Naive thymus-derived CD4-positive, alpha-beta T cell (primary cell): ENCODE results near the gene LBH. TPM values are rescaled to one million over a fixed set of nuclear protein-coding genes. Genes with fewer than 3 reads are reported as not detected.

ENCODE experiments used
- ATAC-seq: fragments of 150-1000 bp; cut with Tn5 transposase; 2 replicates; pipeline ENCODE4 v1.10.0; 2021; ENCODE audit warnings: mild to moderate bottlenecking, moderate library complexity
- CTCF ChIA-PET: fragments of 350-600 bp; sonication (Branson Sonifier 250); formaldehyde crosslinking; loops from one replicate; lab custom pipeline; 2021; ENCODE audit warnings: antibody characterized with exemption; lab: Charles Lee
- POLR2A ChIA-PET: fragments of 350-600 bp; sonication (Branson Sonifier 250); formaldehyde crosslinking; loops from one replicate; lab custom pipeline; 2021; ENCODE audit warnings: antibody characterized with exemption, inconsistent platforms; lab: Charles Lee
- DNase-seq, 9 donors: peaks; one replicate each; pipeline versions ENCODE4 v3.0.0 to v3.0.0-alpha.2; 2020 to 2022; ENCODE audit warnings: mixed read lengths in 1 of 9
- H3K27ac ChIP-seq: one replicate; pipeline ENCODE4 v1.7.0; 2013; ENCODE audit warnings: mild to moderate bottlenecking, low read depth, low read length, moderate library complexity
- H3K27me3 ChIP-seq, 2 donors: one replicate each; pipeline ENCODE4 v1.7.0; 2013; ENCODE audit warnings: low read length in 2 of 2, mild to moderate bottlenecking in 2 of 2, moderate library complexity in 2 of 2; ENCODE audit not compliant: control insufficient read depth in 2 of 2, insufficient read depth in 2 of 2
- H3K36me3 ChIP-seq, 3 experiments: 1 replicate in 2 of 3; 2 replicates in 1 of 3; pipeline ENCODE4 v1.7.0; 2013; ENCODE audit warnings: low read length in 3 of 3, mild to moderate bottlenecking in 3 of 3, moderate library complexity in 1 of 3; ENCODE audit not compliant: insufficient read depth in 3 of 3, control insufficient read depth in 2 of 3
- H3K4me1 ChIP-seq, 2 donors: one replicate each; pipeline ENCODE4 v1.7.0; 2013; ENCODE audit warnings: low read length in 2 of 2, mild to moderate bottlenecking in 2 of 2, moderate library complexity in 1 of 2; ENCODE audit not compliant: control insufficient read depth in 2 of 2, insufficient read depth in 2 of 2
- H3K4me3 ChIP-seq: 2 replicates; pipeline ENCODE4 v1.7.0; 2013; ENCODE audit warnings: mild to moderate bottlenecking, low read length
- H3K9me3 ChIP-seq, 3 experiments: 1 replicate in 2 of 3; 2 replicates in 1 of 3; pipeline ENCODE4 v1.7.0; 2013; ENCODE audit warnings: low read length in 3 of 3; ENCODE audit not compliant: control insufficient read depth in 2 of 3
- H3K27ac Mint-ChIP-seq, 9 donors: one replicate each; pipeline ENCODE4 v1.8.0; 2020 to 2022; ENCODE audit warnings: mixed read lengths in 9 of 9, mild to moderate bottlenecking in 8 of 9, moderate library complexity in 5 of 9, inconsistent platforms in 2 of 9
- H3K27me3 Mint-ChIP-seq, 5 donors: one replicate each; pipeline ENCODE4 v1.8.0; 2021 to 2022; ENCODE audit warnings: mixed read lengths in 5 of 5, mild to moderate bottlenecking in 1 of 5
- H3K36me3 Mint-ChIP-seq, 5 donors: one replicate each; pipeline ENCODE4 v1.8.0; 2020 to 2022; ENCODE audit warnings: mixed read lengths in 5 of 5, mild to moderate bottlenecking in 3 of 5, inconsistent platforms in 1 of 5
- H3K4me1 Mint-ChIP-seq, 7 donors: one replicate each; pipeline ENCODE4 v1.8.0; 2020 to 2022; ENCODE audit warnings: mixed read lengths in 7 of 7, mild to moderate bottlenecking in 3 of 7, inconsistent platforms in 1 of 7
- H3K4me3 Mint-ChIP-seq, 10 donors: one replicate each; pipeline ENCODE4 v1.8.0; 2020 to 2022; ENCODE audit warnings: mild to moderate bottlenecking in 10 of 10, mixed read lengths in 10 of 10, moderate library complexity in 6 of 10, inconsistent platforms in 2 of 10
- H3K9me3 Mint-ChIP-seq, 11 donors: one replicate each; pipeline ENCODE4 v1.8.0; 2020 to 2022; ENCODE audit warnings: mixed read lengths in 11 of 11, mild to moderate bottlenecking in 4 of 11, inconsistent platforms in 1 of 11, moderate library complexity in 1 of 11
- intact Hi-C, 2 donors: fragments of 100-400 bp; cut with micrococcal nuclease; formaldehyde crosslinking; loops; one replicate each; pipeline ENCODE4 v1.15.1; 2023
- polyA plus RNA-seq, 2 donors: library from polyadenylated mRNA; unstranded; fragments of 300-500 nt; fragmentation: Illumina TruSeq; gene quantifications; one replicate each; pipeline ENCODE4 v1.2.3, GENCODE V29; 2021
- total RNA-seq, 6 experiments: library from RNA in 5 of 6; stranded (reverse) in 5 of 6; gene quantifications; 1 replicate in 5 of 6; 2 replicates in 1 of 6; pipeline ENCODE4 v1.2.3 and lab custom pipeline; 2021 to 2026

Gene LBH
- total and polyA plus RNA-seq, 7 experiments from 2014 or later, result 146 to 517 (median 269) TPM

DNA sequence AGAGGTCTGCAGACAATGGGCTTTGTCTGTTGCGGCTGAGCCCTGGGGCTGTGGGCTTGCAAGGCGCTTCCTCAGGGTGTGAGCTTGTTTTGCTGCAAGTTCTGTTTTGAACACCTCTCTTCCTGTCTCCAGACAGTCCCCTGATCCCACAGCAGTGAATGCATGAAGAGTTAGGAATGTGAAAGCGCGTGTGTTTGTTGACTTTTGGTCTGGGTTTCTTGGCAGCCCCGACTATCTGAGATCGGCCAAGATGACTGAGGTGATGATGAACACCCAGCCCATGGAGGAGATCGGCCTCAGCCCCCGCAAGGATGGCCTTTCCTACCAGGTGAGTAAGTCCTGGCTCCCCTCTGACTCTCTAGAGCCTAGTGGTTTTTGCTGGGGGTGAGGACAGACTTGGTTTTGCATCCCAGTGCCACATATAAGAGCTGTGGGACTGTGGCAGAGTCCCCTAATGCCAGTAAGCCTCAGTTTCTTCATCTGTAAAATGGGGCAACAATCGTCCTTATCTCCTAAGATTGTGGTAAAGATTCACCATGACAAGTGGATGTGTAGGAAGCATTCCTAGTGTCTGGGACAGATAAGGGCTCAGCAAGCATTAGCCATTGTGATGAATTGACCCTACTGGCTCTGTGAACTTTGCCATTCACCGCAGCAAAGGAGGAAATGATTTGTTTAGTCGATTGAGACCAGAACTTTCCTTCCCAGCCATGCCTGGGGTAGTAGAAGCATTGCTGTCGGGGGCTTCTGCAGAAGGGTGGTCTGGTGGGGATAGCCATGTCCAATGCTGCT is 3.0 kb downstream of the LBH start:
- H3K4me3 ChIP-seq, result peak overlapping the region; percentile 75
- Mint-ChIP-seq H3K9me3 (peaks cover 0 to 6% (median 0%) of the 10 kb centered on the region in 11 donors), H3K36me3 (peaks cover 13 to 55% (median 47%) of the 10 kb centered on the region in 5 donors), H3K4me1 (peaks cover 43 to 72% (median 63%) of the 10 kb centered on the region in 7 donors), H3K27me3 (peaks cover 0 to 8% (median 0%) of the 10 kb centered on the region in 5 donors), H3K27ac (peak overlapping the region; percentile 80 to 100 (median 91)), H3K4me3 (peak overlapping the region; percentile 87 to 98 (median 94))
- no peaks in the 10 kb centered on the region for H3K27me3 ChIP-seq
- ChIA-PET CTCF (interaction anchor here (0.7 to 22.8 kb wide), 11 partner anchors 8 to 473 kb away, joined by 3 to 220 read pairs (median 5); partner anchors contain the start of gene YPEL5), POLR2A (interaction anchor here (0.5 to 29.5 kb wide), 17 partner anchors 11 to 247 kb away, joined by 3 to 901 read pairs (median 8); partner anchors contain the start of genes LBH, LCLAT1 and YPEL5)
- peaks cover 0 to 64% (median 16%) of the 10 kb centered on the region in 3 experiments for H3K36me3 ChIP-seq
- ATAC-seq, result no peak
- peaks cover 58 to 60% of the 10 kb centered on the region in 2 donors for H3K4me1 ChIP-seq
- intact Hi-C loops, result loop anchor here (2.0 to 10.0 kb wide), 3 partner anchors 18 to 470 kb away; no protein-coding TSS in a partner anchor
- DNase-seq, result peak in 6 of 9 donors; percentile 47 to 55 (median 48)
- H3K27ac ChIP-seq, result peak overlapping the region; percentile 97
- no peaks in the 10 kb centered on the region for H3K9me3 ChIP-seq

DNA sequence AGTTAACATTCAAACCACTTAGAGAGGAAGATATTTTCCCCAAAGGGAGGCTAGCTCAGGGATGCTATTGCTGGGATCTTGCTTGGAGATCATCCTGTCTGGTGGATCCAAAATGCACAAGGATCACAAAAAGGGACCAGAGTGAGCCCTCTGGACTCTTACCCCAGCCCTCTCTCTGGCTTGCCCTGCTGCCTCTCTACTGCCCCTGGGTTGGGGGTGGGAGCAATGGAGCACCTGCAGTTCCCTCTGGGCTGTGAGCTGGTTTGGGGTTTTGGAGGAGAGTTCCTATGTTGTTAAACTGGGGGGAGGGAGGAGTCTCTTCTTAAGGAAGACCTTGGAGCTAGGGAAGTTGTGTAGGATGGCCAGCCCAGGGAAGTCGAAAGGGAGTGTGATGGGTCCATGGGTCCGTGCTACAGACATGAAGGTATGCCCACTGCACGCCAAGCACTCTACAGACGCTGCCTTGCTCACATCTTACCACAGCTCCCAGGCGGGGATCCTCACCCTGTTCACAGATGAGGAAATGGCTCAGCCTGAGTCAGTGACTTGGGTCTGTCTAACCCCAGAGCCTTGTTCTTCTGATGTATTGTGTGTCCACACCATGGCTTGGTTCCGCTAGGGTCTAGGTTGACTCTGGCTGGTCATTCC is 3.8 kb downstream of the LBH start:
- peaks cover 59 to 66% of the 10 kb centered on the region in 2 donors for H3K4me1 ChIP-seq
- Mint-ChIP-seq H3K27me3 (peaks cover 0 to 6% (median 0%) of the 10 kb centered on the region in 5 donors), H3K4me1 (peaks cover 49 to 74% (median 69%) of the 10 kb centered on the region in 7 donors), H3K4me3 (peak overlapping the region; percentile 87 to 98 (median 94)), H3K36me3 (peaks cover 17 to 61% (median 55%) of the 10 kb centered on the region in 5 donors), H3K9me3 (peaks cover 0 to 5% (median 0%) of the 10 kb centered on the region in 11 donors), H3K27ac (peak overlapping the region; percentile 72 to 100 (median 91))
- H3K27ac ChIP-seq, result peak overlapping the region; percentile 97
- H3K36me3 ChIP-seq, result peaks cover 2 to 72% (median 23%) of the 10 kb centered on the region in 3 experiments
- no peaks in the 10 kb centered on the region for H3K27me3 ChIP-seq
- DNase-seq, result peak in 7 of 9 donors; percentile 33 to 66 (median 44)
- CTCF ChIA-PET, result interaction anchor here (1.1 to 22.8 kb wide), 8 partner anchors 9 to 100 kb away, joined by 3 to 220 read pairs (median 10); partner anchors contain the start of gene YPEL5
- no peaks in the 10 kb centered on the region for H3K9me3 ChIP-seq
- POLR2A ChIA-PET, result interaction anchor here (0.5 to 29.5 kb wide), 18 partner anchors 12 to 267 kb away, joined by 3 to 901 read pairs (median 4); partner anchors contain the start of genes LBH, LCLAT1 and YPEL5
- peak overlapping the region; percentile 75 for H3K4me3 ChIP-seq
- intact Hi-C loops, result loop anchor here (1.0 to 10.0 kb wide), 3 partner anchors 10 to 470 kb away; no protein-coding TSS in a partner anchor
- ATAC-seq, result no peak

DNA sequence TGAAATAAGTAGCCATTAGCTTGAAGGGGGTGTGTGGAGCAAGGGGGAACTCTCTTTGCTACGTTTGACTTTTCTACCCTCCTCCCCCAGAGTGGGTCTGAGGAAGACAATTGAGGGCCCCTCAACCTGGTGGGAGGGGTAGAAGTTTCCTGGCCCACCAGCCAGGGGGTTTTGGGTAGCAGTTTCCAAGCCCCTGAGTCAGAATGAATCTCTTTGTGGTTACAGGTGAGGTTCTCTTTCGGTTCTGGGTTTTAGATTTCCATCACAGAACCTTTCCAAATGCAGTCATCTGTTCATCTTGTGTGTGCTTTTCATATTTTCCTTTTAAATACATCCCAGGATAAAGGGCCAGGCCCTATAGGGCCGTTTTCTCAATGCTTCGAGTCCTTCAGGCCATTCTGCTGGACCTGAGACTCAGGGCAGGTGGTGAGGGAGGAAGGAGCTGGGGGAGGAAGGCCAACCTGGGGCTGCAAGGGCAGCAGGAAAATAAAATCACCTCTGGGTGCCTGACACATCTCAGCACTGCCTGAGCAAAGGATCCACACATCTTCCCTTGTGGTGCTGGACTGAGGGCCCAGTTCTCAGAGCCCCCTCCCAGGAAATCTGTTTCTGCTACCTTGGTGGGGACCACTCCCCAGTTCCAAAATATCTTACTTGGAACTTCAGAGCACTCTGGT is 4.7 kb downstream of the LBH start:
- peaks cover 58 to 76% (median 66%) of the 10 kb centered on the region in 7 donors for H3K4me1 Mint-ChIP-seq
- H3K36me3 Mint-ChIP-seq, result peaks cover 20 to 66% (median 60%) of the 10 kb centered on the region in 5 donors
- Histone ChIP-seq H3K27me3 (no peaks in the 10 kb centered on the region), H3K36me3 (peaks cover 8 to 74% (median 23%) of the 10 kb centered on the region in 3 experiments), H3K9me3 (no peaks in the 10 kb centered on the region), H3K4me3 (peak overlapping the region; percentile 75), H3K27ac (peak overlapping the region; percentile 97), H3K4me1 (peaks cover 59 to 68% of the 10 kb centered on the region in 2 donors)
- H3K9me3 Mint-ChIP-seq, result peaks cover 0 to 2% (median 0%) of the 10 kb centered on the region in 11 donors
- ATAC-seq (no peak), DNase-seq (peak in 2 of 9 donors; percentile 58 to 75)
- CTCF ChIA-PET, result interaction anchor here (1.1 to 22.8 kb wide), 11 partner anchors 8 to 99 kb away, joined by 3 to 220 read pairs (median 5); partner anchors contain the start of gene YPEL5
- peak overlapping the region; percentile 87 to 98 (median 94) for H3K4me3 Mint-ChIP-seq
- intact Hi-C loops, result loop anchor here (1.0 to 10.0 kb wide), 3 partner anchors 9 to 469 kb away; no protein-coding TSS in a partner anchor
- no peaks in the 10 kb centered on the region for H3K27me3 Mint-ChIP-seq
- H3K27ac Mint-ChIP-seq, result peak overlapping the region; percentile 72 to 100 (median 91)
- POLR2A ChIA-PET, result interaction anchor here (0.6 to 29.5 kb wide), 12 partner anchors 12 to 266 kb away, joined by 3 to 901 read pairs (median 20); partner anchors contain the start of genes LBH, LCLAT1 and YPEL5

DNA sequence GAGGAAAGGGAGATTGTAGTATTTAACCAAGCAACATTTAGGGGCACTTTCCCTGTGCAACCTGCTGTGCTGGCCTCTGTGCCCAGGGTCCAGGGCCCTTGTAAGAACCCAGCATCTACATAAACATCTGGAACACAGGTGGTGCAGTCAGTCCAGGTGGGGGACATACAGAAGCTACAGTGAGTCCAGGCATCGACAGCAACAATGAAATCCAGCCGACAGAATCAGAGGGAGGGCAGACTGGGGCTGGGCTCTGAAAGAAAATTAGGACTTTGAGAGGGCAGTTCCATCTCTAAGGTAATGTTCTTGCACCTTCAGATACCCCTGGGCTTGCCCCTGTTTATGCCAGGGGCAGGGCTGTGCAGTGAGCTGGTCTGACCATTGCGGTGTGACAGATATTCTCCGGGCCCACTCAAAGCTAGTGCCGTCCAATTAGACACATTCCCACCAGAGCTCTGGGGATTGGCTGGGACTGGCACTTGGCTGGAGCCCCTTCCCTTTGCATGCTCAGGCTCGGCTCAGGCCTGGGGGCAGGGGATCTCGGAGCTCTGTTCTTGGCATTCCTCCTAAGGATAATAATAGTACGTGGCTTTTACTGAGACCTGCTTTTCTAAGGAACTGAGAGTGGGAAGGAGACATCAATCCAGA is 5.4 kb downstream of the LBH start:
- Mint-ChIP-seq H3K27ac (peak overlapping the region; percentile 72 to 100 (median 91)), H3K36me3 (peaks cover 20 to 68% (median 63%) of the 10 kb centered on the region in 5 donors), H3K4me3 (peak overlapping the region; percentile 87 to 98 (median 94)), H3K27me3 (no peaks in the 10 kb centered on the region), H3K9me3 (no peaks in the 10 kb centered on the region), H3K4me1 (peaks cover 58 to 83% (median 74%) of the 10 kb centered on the region in 7 donors)
- Histone ChIP-seq H3K9me3 (no peaks in the 10 kb centered on the region), H3K27ac (peak overlapping the region; percentile 97), H3K4me3 (peak overlapping the region; percentile 75), H3K4me1 (peaks cover 61 to 72% of the 10 kb centered on the region in 2 donors), H3K27me3 (no peaks in the 10 kb centered on the region), H3K36me3 (peaks cover 8 to 72% (median 23%) of the 10 kb centered on the region in 3 experiments)
- intact Hi-C loops, result loop anchor here in 1 of 2 donors (10.0 kb wide), 1 partner anchor 468 kb away; no protein-coding TSS in a partner anchor
- no peak for ATAC-seq
- CTCF ChIA-PET, result interaction anchor here (0.6 to 22.8 kb wide), 9 partner anchors 8 to 239 kb away, joined by 3 to 220 read pairs (median 3); no protein-coding TSS in a partner anchor
- POLR2A ChIA-PET, result interaction anchor here (0.6 to 29.5 kb wide), 9 partner anchors 13 to 238 kb away, joined by 3 to 901 read pairs (median 119); partner anchors contain the start of genes LBH, LCLAT1 and YPEL5
- peak in 1 of 9 donors; percentile 20 for DNase-seq
